Fibroblast of villous mesenchyme (primary cell): ENCODE measurements around the gene DUSP18. TPM values are rescaled to one million over a fixed set of nuclear protein-coding genes. Genes with fewer than 3 reads are reported as not detected.
A peak's percentile ranks its signal among the peaks of the same experiment; 100 is the strongest.

Source experiments
- DNase-seq: peaks from one replicate; pipeline ENCODE4 v3.0.0-alpha.2; 2010; ENCODE audit warnings: low read depth
- H3K4me3 ChIP-seq: 2 replicates; pipeline ENCODE4 v1.5.1; 2011; ENCODE audit warnings: low read depth, mild to moderate bottlenecking, low read length
- total RNA-seq: library from RNA; depleted of rRNA; stranded (reverse); fragments of >200 nt; gene quantifications from 2 replicates; pipeline ENCODE4 v1.2.3, GENCODE V29; 2012
- TF ChIP-seq, protein P1 (sequence below): IDR thresholded peaks from 2 replicates; pipeline ENCODE4 v1.5.1; 2012; ENCODE audit warnings: low read depth, mild to moderate bottlenecking, low read length; ENCODE audit not compliant: insufficient read depth

DUSP18 gene
- total RNA-seq, 1 donor = 10.4 TPM

DNA sequence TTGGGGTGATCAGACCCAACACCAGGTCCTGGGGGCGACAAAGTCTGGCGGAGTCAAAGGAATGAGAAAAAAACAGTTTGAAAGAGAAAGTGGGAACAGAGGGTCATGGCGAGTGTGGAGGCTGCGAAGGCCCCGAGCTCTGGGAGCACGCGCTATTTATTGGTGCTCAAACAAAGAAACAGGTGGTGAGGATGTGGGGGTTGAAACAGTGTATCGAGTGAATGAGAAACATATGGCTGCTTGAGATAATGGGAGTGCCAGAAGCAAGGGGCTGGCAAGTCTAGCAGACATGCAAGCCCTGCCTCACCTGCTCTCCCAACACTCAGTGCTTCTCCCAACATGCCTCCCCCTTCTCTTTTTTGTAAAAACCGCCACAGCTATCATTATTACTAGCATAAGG, 7.8 kb upstream of the DUSP18 start:
- H3K4me3 ChIP-seq = no peak overlapping the region
- TF ChIP-seq, protein P1, sequence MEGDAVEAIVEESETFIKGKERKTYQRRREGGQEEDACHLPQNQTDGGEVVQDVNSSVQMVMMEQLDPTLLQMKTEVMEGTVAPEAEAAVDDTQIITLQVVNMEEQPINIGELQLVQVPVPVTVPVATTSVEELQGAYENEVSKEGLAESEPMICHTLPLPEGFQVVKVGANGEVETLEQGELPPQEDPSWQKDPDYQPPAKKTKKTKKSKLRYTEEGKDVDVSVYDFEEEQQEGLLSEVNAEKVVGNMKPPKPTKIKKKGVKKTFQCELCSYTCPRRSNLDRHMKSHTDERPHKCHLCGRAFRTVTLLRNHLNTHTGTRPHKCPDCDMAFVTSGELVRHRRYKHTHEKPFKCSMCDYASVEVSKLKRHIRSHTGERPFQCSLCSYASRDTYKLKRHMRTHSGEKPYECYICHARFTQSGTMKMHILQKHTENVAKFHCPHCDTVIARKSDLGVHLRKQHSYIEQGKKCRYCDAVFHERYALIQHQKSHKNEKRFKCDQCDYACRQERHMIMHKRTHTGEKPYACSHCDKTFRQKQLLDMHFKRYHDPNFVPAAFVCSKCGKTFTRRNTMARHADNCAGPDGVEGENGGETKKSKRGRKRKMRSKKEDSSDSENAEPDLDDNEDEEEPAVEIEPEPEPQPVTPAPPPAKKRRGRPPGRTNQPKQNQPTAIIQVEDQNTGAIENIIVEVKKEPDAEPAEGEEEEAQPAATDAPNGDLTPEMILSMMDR = no peak

DNA sequence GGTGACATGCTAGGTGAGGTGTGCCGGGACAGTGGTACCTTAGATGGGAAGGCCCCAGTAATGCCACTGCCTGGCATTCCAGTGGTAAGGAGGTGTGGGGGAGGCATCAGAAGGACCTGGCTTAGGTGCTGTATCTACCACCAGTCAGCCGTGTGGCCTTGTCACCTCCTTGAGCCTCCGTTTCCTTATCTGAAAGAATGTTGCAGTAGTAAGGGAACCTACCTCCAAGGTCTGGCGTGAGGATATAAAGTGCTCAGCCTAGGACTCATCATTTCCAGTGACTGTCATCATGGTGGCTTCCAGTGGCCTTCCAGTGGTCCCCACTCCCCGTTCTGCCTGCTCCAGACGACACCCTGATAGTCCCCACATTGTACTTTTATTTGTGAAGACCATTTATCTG, 6.8 kb upstream of the DUSP18 start:
- TF ChIP-seq, protein P1 = no peak
- no peak overlapping the region for H3K4me3 ChIP-seq
- DNase-seq = no peak

More for the DNA sequence above, 7.8 kb upstream of the DUSP18 start:
- DNase-seq = no peak

DNA sequence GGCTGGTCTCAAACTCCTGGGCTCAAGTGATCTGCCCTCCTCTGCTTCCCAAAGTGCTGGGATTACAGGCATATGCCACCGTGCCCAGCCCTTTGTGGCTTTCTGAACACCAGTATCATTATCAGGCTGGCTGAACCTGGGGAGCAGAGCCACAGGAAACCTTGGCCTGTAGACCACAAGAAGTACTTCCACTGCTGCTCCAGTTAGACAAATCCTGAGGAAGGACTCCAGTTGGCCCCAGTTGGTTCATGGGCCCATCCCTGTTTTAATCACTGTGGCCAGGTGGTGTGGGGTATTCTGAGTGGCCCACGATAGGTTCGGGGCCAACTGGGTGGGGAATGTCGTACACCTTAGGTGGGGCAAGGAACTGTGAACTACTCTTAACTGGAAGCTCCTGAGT, 5.5 kb upstream of the DUSP18 start:
- no peak overlapping the region for H3K4me3 ChIP-seq
- DNase-seq = no peak
- TF ChIP-seq, protein P1 = no peak

DNA sequence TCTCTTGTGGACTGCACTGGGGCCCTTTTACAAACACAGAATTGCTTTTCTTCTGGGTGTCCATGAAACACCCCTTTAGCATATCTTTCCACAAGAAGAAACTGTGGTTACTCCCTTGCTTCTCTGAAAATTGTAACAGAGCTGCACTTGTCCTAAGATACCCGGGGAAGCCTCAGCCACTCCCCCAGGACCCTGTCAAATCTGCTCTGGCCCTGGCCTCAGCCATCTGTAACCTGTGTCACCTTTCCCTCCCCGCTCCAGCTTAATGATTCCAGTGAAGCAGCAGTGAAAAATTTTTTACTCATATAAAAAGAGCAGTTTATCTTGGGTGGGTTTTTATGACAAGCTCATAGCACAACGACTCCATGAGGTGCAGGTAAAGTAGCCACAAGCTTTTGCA, 3.4 kb upstream of the DUSP18 start:
- TF ChIP-seq, protein P1 = no peak
- DNase-seq = no peak
- H3K4me3 ChIP-seq = no peak overlapping the region

DNA sequence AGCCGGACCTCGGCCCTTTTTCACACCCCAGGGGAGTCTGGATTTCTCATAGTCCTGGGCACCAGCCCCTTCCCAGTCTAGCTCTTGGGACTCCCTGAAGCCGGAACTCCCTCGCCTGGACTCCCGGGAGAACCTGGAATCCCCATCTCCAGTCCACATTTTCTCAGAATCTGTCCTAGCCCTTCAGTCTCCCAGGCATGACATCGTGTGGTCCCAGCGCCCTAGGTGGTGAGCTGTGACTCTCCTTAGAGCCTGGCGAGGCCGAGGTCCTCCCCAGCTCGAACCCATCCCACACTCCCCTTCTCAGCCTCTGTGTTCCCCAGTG, 673 bp upstream of the DUSP18 start:
- H3K4me3 ChIP-seq = peak overlapping the region; percentile 90
- TF ChIP-seq, protein P1 = no peak
- DNase-seq = no peak

DNA sequence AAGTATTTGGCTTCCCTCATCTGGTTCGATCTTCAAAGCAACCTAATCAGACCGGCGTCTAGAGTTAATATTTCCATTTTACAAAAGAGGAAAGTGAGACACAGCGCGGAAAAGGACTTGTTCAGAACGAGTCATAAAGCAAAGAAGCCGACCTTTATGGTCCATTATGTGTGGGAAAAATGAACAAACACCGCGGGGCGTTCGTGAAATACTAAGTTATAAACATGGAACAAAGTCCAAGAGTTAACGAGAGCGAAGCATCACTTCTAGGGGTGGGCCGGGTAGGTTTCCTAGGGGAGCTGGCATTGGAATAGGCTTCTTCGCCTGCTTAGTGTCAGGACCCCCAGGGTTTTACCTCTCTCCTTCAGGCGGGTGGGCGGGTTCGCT, 575 bp downstream of the DUSP18 start:
- H3K4me3 ChIP-seq = peak overlapping the region; percentile 90
- TF ChIP-seq, protein P1 = no peak
- DNase-seq = no peak

DNA sequence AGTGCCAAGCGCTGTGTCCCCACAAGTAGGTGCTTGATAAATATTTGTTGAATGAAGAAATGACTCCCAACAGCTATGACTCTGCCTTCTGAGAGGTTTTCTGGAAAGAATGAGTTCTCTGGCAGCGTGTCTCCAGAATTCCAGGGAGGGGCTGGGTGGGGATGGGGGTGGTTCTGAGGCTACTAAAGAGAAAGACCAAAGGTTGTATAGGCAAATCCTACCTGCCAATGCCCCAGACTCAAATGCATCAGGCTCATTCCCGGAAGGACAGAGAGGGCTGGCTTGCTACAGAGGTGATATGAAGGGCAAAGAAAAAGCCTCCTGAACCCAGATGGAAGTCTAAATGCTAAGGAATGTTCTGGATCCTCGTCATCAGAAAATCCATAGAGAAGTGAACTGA, 1.9 kb downstream of the DUSP18 start:
- no peak for DNase-seq
- TF ChIP-seq, protein P1 = no peak
- H3K4me3 ChIP-seq = no peak overlapping the region
